OCI-LY7 (cell line): Measurements from ENCODE around the gene C9orf50.

Source experiments
- EZH2phosphoT487 ChIP-seq: fragments of 200-600 bp; sonication (generic); IDR thresholded peaks from 2 replicates; pipeline ENCODE4 v1.6.1; 2018; ENCODE audit warnings: low read depth, borderline replicate concordance, mild to moderate bottlenecking, mixed run types, antibody characterized with exemption, low read length, moderate library complexity, mixed read lengths
- TF ChIP-seq, protein P1 (sequence below): fragments of 200-600 bp; sonication (generic); conservative IDR thresholded peaks from 2 replicates; pipeline ENCODE4 v1.5.1; 2014; ENCODE audit warnings: mild to moderate bottlenecking, antibody characterized with exemption, low read length, moderate library complexity, mixed read lengths

DNA sequence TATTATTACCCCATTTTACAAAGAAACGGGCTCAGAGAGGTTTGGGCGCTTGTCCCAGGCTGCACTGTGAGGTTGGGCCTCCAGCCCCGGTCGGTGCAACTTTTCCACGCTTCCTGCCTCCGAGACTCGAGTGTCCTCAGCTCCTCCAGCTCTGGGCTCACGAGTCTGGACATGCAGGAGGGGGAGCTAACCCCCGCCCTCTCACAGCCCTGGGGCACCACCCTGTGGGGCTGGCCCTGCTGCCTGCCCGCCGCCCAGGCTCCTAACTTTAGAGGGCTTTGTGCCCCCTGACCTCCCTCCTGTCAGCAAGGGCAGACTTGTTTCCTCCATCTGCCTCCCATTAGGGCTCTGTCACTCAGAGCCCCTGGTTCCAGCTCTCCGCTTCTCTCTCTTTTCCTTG is 25.4 kb upstream of the C9orf50 start:
- TF ChIP-seq, protein P1, sequence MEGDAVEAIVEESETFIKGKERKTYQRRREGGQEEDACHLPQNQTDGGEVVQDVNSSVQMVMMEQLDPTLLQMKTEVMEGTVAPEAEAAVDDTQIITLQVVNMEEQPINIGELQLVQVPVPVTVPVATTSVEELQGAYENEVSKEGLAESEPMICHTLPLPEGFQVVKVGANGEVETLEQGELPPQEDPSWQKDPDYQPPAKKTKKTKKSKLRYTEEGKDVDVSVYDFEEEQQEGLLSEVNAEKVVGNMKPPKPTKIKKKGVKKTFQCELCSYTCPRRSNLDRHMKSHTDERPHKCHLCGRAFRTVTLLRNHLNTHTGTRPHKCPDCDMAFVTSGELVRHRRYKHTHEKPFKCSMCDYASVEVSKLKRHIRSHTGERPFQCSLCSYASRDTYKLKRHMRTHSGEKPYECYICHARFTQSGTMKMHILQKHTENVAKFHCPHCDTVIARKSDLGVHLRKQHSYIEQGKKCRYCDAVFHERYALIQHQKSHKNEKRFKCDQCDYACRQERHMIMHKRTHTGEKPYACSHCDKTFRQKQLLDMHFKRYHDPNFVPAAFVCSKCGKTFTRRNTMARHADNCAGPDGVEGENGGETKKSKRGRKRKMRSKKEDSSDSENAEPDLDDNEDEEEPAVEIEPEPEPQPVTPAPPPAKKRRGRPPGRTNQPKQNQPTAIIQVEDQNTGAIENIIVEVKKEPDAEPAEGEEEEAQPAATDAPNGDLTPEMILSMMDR, result no peak
- TF ChIP-seq EZH2phosphoT487, result no peak
